22Rv1 (cell line): ENCODE data around the gene PNKP.
A peak's percentile ranks its signal among the peaks of the same experiment; 100 is the strongest.

Experiments
- H3K27ac ChIP-seq: fragments of 450-650 bp; 2 replicates; pipeline ENCODE4 v1.5.1; 2017
- ZFX ChIP-seq: fragments of 450-650 bp; IDR thresholded peaks from 2 replicates; pipeline ENCODE4 v1.6.1; 2017; ENCODE audit warnings: antibody characterized with exemption, borderline replicate concordance
- TF ChIP-seq, protein P1 (sequence below): fragments of 450-650 bp; IDR thresholded peaks from 2 replicates; pipeline ENCODE4 v1.5.1; 2017; ENCODE audit warnings: mild to moderate bottlenecking

Gene PNKP

DNA sequence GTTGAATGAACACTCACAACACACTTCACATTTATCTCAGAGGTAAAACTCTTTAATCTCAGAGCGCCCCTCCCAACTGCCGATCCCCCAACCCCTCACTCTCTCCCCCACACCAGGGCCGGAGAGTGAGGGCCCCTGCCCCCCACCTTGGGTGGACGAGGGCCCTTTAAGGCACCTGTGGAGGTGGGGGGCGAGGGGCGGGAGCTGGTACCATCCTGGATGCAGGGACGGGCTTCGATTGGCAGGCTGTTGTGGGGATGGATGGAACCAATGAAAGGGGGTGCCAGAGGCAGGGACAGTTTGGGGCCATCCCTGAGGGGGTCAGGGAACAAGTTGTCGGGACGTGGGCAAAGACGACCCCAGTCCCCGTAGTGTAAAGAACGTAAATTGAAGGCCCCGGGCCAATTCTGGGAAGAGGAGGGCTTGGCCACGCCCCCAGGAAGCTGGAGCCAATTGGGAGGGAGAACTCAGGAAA is 1.7 kb upstream of the PNKP start:
- H3K27ac ChIP-seq: peak overlapping the region; percentile 93
- no peak for TF ChIP-seq ZFX
- TF ChIP-seq, protein P1, sequence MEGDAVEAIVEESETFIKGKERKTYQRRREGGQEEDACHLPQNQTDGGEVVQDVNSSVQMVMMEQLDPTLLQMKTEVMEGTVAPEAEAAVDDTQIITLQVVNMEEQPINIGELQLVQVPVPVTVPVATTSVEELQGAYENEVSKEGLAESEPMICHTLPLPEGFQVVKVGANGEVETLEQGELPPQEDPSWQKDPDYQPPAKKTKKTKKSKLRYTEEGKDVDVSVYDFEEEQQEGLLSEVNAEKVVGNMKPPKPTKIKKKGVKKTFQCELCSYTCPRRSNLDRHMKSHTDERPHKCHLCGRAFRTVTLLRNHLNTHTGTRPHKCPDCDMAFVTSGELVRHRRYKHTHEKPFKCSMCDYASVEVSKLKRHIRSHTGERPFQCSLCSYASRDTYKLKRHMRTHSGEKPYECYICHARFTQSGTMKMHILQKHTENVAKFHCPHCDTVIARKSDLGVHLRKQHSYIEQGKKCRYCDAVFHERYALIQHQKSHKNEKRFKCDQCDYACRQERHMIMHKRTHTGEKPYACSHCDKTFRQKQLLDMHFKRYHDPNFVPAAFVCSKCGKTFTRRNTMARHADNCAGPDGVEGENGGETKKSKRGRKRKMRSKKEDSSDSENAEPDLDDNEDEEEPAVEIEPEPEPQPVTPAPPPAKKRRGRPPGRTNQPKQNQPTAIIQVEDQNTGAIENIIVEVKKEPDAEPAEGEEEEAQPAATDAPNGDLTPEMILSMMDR: no peak

DNA sequence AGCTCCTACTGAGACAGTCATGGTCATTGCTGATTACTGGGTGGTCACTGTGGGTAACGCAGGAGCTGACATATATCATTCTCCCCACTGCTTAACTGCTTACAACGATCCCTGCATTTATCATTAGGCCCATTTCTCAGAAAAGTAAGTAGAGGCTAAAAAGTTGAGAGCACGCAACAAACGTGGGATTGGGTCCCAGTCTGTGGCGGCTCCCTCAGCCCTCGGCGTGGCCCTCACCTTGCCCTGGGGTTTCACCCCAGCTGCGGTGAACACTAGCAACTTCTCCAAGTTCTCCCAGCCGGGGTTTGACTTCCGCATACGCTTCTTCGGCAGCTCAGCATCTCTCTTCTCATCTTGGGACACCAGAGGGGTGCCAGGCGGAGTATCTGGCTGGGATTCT is 2.5 kb downstream of the PNKP start:
- TF ChIP-seq, protein P1: no peak
- no peak for TF ChIP-seq ZFX
- H3K27ac ChIP-seq: peak overlapping the region; percentile 93

DNA sequence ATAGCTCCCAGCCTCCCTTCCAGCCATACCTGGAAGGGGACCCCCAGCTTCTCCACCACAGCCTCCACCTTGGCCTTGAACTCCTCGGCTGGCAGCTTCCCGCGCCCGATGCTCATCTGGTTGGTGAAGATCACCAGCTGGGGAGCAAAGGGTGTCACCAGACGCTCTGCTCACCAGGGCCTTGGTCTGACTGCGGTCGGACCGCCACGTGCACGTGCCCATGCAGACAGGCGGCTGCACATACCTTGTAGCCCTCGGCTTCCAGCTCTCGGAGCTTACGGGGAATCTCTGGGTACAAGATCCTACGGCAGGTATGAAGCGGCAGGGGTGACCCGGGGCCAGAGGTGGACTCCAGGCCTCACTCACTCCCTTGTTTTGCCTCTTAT is 3.4 kb downstream of the PNKP start:
- no peak for TF ChIP-seq ZFX
- TF ChIP-seq, protein P1: no peak
- H3K27ac ChIP-seq: peak overlapping the region; percentile 96

DNA sequence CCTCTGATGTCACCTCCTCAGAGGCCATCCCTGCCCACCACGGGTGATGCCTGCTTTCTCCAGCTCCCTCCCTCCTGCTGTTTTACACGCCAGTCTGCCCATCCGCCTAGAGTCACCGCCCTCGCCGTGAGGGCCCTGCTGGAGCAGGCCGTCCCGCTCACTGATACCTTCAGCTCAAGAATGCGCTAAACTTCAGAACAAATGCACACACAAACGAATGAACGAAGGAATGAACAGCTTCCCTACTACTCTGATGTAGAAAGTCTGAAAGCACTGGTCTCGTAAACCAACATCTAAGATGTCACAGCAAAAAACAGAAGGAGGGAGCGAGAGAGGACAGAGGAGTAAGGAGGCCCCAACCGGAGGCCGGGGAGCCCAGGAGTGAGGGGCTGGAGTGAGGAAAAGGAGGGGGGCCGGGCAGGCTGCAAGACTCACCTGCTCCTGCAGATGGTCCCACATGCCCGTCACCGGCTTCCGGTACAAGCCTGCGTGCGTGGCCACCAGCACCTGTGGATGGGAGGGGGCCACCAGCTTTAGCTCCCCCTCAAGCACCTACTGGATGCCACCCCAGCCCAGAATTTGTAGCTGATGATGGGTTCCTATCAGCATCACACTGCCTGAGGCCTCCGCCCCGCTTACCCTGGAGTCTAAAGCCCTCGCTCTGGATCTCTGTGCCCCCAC is 4.0 kb downstream of the PNKP start:
- TF ChIP-seq ZFX: no peak

DNA sequence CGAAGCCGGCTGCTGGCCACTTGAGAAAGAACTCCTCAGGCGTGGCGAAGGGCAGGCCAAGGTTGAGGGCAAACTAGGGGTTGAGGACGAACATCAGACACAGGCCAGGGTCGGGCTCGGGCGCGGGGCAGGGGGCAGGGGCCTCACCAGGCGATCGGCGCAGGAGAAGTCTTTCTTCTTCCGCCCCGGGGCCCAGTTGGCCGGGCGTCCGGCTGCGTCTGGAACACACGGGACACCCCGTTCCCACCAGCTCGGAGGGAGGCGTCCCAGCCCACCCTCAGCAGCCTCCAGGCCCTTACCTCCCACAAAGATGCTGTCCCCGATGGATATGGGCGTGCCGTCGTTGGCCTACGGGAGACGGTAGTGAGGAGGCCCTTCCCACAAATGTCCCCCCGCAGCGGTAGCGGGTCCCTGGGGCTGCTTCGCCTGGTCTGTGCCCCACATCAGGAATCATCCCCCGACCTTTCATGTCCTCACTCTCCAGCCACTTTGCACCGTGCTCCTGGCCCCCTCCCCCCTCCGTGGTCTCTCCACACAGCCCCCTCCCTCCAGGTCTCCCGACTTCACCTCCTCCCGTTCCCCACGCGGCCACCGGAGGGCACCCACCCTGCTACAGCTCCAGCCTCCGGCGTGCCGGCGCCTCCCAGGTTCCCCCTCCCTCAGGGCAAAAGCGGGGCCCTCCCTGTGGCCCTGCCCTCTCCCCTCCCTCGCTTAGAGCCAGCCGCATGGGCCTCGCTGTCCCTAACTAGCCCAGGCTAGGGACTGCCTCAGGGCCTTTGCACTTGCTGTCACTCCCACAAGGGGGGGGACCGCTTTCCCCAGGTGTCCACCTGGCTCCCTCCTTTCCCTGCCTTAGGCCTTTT is 4.8 kb downstream of the PNKP start:
- peak overlapping the region; percentile 96 for H3K27ac ChIP-seq
- no peak for TF ChIP-seq ZFX
- TF ChIP-seq, protein P1: peak; percentile 56

More for the DNA sequence above, 4.0 kb downstream of the PNKP start:
- H3K27ac ChIP-seq: peak overlapping the region; percentile 96

DNA sequence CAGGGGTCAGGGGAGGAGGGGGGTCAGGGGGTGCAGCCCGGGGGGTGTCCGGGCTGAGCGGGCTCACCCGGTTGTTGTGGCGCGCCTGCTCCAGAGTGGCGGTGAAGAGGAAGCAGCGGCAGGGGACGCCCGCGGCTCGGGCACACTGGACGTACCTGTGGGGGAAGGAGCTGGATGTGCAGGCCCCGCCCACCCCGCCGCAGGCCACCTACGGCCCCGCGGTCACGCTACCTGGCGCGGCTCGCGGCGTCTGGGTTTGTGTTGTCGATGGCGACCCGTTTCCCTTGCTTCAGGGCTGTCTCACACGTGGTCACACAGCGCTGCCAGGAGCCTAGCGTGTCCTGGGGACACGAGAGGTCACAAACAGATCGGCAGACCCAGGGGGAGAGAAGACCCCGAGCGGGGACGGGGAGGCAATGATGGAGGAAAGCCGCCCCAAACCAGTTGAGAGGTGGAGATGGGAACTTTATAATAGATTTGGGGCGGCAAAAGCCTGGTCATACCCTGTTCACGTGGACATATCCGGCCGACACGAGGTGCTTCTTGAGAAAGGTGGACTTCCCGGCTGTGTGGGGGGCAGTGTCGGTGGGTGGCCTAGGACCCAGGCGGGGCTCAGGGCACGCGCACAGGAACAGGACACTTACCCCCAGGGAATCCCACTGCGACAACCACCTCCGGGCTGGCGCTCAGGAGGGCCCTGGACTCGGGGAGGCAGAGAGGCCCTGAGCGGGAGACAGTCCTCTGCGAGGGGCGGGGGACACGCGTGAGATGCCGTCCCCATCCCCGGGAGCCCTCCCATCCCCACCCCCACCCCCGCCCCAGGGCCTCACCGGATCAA is 5.6 kb downstream of the PNKP start:
- H3K27ac ChIP-seq: peak overlapping the region; percentile 96
- TF ChIP-seq ZFX: no peak
- TF ChIP-seq, protein P1: peak; percentile 51

DNA sequence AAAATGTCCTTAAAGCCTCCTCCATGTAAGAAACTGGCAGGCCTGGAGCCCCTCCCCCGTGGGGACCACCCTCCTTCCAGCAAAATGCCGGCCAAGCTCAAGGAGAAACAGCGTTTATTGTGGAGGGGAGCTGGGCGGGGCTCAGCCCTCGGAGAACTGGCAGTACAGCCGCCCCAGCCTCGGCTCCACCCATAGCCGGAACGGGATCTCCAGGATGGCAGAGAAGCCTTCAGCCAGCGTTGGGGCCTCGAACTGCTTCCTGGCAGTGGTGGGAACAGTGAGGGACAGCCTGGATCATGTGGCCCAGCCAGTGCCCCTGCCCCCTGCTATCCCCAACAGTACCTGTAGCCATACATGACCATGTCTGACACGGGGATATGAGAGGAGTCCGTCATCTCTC is 6.3 kb downstream of the PNKP start:
- peak overlapping the region; percentile 96 for H3K27ac ChIP-seq
- no peak for TF ChIP-seq ZFX
- TF ChIP-seq, protein P1: no peak
